Tibial nerve (tissue), 4 donors: ENCODE results near the gene ADAMTS3. TPM values are rescaled to one million over a fixed set of nuclear protein-coding genes. Genes with fewer than 3 reads are reported as not detected.

Source experiments
- DNase-seq, 2 donors: peaks; one replicate each; pipeline ENCODE4 v3.0.0-alpha.2; 2019; ENCODE audit warnings: low spot score in 2 of 2
- H3K27ac ChIP-seq, 4 donors: fragments of 200-600 bp; sonication (generic) in 3 of 4; one replicate each; pipeline ENCODE4 v1.5.1; 2017 to 2019; ENCODE audit warnings: mild to moderate bottlenecking in 1 of 4
- H3K27me3 ChIP-seq, 2 donors: fragments of 200-600 bp; sonication (generic) in 1 of 2; one replicate each; pipeline versions ENCODE4 v1.5.1 to v1.6.0; 2017 to 2019
- H3K36me3 ChIP-seq, 3 donors: fragments of 200-600 bp; sonication (generic); one replicate each; pipeline ENCODE4 v1.5.1; 2018 to 2019
- H3K4me1 ChIP-seq, 4 donors: fragments of 200-600 bp; sonication (generic) in 3 of 4; one replicate each; pipeline ENCODE4 v1.5.1; 2017 to 2019
- H3K4me3 ChIP-seq, 4 donors: fragments of 200-600 bp; sonication (generic) in 3 of 4; one replicate each; pipeline ENCODE4 v1.5.1; 2017 to 2019; ENCODE audit warnings: mild to moderate bottlenecking in 1 of 4, moderate library complexity in 1 of 4
- H3K9me3 ChIP-seq, 4 donors: fragments of 200-600 bp; sonication (generic) in 3 of 4; one replicate each; pipeline ENCODE4 v1.5.1; 2017 to 2019
- EP300 ChIP-seq, 2 donors: sonication (generic); formaldehyde crosslinking; IDR thresholded peaks; one replicate each; pipeline ENCODE4 v1.6.1; 2017; ENCODE audit warnings: antibody characterized with exemption in 2 of 2, mild to moderate bottlenecking in 1 of 2
- POLR2A ChIP-seq, 2 donors: fragments of 450-650 bp; IDR thresholded peaks; one replicate each; pipeline ENCODE4 v1.6.1; 2017; ENCODE audit warnings: antibody characterized with exemption in 2 of 2, mild to moderate bottlenecking in 2 of 2, moderate library complexity in 2 of 2
- WGBS, 2 donors: methylation state at CpG; one replicate each; pipeline ENCODE4 v1.1.5; 2018; 5-methylcytosine and 5-hydroxymethylcytosine counted together
- total RNA-seq, 4 donors: library from RNA; depleted of rRNA; stranded (reverse); fragments of >200 nt; gene quantifications; one replicate each; pipeline ENCODE4 v1.1.0, GENCODE V29; 2016
- TF ChIP-seq, protein P1 (sequence below), 5 experiments: fragments of 200-600 bp in 3 of 5; fragments of 450-650 bp in 2 of 5; sonication (generic) in 3 of 5; IDR thresholded peaks; one replicate each; pipeline ENCODE4 v1.5.1; 2016 to 2019; ENCODE audit warnings: antibody characterized with exemption in 5 of 5, mild to moderate bottlenecking in 3 of 5, moderate library complexity in 2 of 5

The ADAMTS3 gene
- total RNA-seq, 4 donors from 2014 or later, result 1.7 to 4.3 (median 2.4) TPM

DNA sequence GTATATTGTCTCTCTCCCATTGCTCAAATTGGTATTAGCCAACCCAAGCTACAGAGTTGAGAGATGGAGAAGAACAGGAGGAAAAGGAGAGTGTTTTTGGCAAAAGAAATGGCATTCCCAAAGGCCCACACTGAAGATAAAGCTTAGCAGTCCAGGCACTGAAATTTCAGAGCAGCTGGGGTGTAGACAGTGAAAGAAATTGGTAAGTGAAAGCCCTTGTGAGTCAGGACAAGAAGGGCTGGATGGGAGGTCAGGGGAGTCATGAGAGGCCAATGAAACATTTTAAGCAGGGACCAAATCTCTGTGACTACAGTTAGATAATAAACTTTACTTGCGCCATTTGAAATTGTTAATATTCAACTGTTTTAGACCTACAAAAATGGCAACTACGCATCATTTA, 177.7 kb downstream of the ADAMTS3 start:
- H3K4me3 ChIP-seq, result no peak overlapping the region
- WGBS, 2 donors, result 98 to 100% methylated on average over 2 of the region's 2 CpGs
- DNase-seq, result no peak
- H3K27ac ChIP-seq, result no peak overlapping the region
- H3K4me1 ChIP-seq, result no peaks in the 10 kb centered on the region
- H3K9me3 ChIP-seq, result no peaks in the 10 kb centered on the region
- H3K27me3 ChIP-seq, result no peaks in the 10 kb centered on the region
- TF ChIP-seq POLR2A (IDR thresholded peaks at IDR 0.05) (no peak), EP300 (IDR thresholded peaks at IDR 0.05) (no peak)
- TF ChIP-seq, protein P1, sequence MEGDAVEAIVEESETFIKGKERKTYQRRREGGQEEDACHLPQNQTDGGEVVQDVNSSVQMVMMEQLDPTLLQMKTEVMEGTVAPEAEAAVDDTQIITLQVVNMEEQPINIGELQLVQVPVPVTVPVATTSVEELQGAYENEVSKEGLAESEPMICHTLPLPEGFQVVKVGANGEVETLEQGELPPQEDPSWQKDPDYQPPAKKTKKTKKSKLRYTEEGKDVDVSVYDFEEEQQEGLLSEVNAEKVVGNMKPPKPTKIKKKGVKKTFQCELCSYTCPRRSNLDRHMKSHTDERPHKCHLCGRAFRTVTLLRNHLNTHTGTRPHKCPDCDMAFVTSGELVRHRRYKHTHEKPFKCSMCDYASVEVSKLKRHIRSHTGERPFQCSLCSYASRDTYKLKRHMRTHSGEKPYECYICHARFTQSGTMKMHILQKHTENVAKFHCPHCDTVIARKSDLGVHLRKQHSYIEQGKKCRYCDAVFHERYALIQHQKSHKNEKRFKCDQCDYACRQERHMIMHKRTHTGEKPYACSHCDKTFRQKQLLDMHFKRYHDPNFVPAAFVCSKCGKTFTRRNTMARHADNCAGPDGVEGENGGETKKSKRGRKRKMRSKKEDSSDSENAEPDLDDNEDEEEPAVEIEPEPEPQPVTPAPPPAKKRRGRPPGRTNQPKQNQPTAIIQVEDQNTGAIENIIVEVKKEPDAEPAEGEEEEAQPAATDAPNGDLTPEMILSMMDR (IDR thresholded peaks at IDR 0.05), result no peak
- H3K36me3 ChIP-seq, result no peaks in the 10 kb centered on the region

DNA sequence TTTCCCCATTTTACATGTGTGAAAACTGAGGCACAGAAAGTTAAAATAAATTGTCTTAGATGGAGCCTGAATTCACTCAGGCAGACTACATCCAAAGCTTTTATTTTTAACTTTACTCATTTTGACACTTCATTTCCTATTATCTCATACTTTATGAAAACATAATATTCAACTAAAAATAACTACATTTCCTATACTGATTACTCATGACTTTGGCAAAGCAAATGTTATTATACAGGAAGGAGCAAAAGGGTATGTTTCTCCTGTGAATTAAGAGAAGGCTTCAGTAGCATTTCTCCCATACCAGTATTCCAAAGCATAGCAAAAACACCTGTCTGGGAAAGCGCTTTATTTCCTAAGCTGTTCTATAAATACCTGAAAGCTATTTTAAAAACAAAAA, 178.6 kb downstream of the ADAMTS3 start:
- no peaks in the 10 kb centered on the region for H3K36me3 ChIP-seq
- no peak for DNase-seq
- H3K4me1 ChIP-seq, result no peaks in the 10 kb centered on the region
- no peak overlapping the region for H3K4me3 ChIP-seq
- no peaks in the 10 kb centered on the region for H3K27me3 ChIP-seq
- no peaks in the 10 kb centered on the region for H3K9me3 ChIP-seq
- H3K27ac ChIP-seq, result no peak overlapping the region
- WGBS, 2 donors, result 65 to 67% methylated on average over 1 of the region's 1 CpG
- TF ChIP-seq POLR2A (IDR thresholded peaks at IDR 0.05), result no peak
- TF ChIP-seq EP300 (IDR thresholded peaks at IDR 0.05), result no peak
- TF ChIP-seq, protein P1 (IDR thresholded peaks at IDR 0.05), result no peak

DNA sequence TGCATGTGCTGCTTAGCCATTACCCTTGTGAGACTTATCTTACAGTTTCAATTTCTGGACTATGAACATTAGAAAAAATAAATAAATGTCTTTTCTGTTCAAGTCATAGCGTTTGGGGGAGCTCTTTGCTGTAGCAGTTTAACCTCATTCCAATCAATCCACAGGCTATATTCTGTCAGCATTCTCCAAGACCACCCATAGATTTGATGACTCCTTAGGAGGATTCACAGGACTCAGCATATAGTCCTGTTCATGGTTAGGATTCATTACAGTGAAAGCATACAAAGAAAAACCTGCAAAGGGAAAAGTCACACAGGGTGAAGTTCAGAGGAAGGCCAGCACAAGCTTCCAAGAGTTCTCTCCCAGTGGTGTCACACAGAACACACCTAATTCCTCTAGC, 180.5 kb downstream of the ADAMTS3 start:
- 50 to 63% methylated on average over 1 of the region's 1 CpG for WGBS, 2 donors
- H3K27me3 ChIP-seq, result no peaks in the 10 kb centered on the region

DNA sequence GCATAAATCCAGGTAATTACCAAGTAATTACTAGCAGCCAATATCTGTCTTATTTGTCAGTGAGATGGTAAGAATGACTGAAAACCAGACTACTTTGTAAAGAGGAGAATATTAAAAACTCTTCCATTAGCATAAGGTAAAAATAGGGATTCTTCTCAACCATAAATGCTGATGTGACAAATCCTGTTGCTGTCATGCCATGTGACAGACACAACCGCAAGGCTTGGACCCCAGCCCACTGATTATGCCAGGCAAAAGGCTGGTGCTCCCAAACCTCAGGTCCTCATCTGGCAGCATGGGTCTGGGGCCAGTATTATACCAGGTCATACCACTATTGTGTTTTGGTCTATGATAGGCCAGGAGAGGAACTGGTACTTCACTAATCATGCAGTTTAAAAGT, 181.1 kb downstream of the ADAMTS3 start:
- TF ChIP-seq, protein P1 (IDR thresholded peaks at IDR 0.05), result no peak
- TF ChIP-seq POLR2A (IDR thresholded peaks at IDR 0.05) (no peak), EP300 (IDR thresholded peaks at IDR 0.05) (no peak)
- WGBS, 2 donors, result 64 to 92% methylated on average over 1 of the region's 1 CpG
- H3K4me3 ChIP-seq, result no peak overlapping the region

More for the DNA sequence above, 180.5 kb downstream of the ADAMTS3 start:
- Histone ChIP-seq H3K9me3 (no peaks in the 10 kb centered on the region), H3K36me3 (no peaks in the 10 kb centered on the region), H3K27ac (no peak overlapping the region), H3K4me3 (no peak overlapping the region), H3K4me1 (no peaks in the 10 kb centered on the region)
- TF ChIP-seq EP300 (IDR thresholded peaks at IDR 0.05), result no peak
- DNase-seq, result no peak

DNA sequence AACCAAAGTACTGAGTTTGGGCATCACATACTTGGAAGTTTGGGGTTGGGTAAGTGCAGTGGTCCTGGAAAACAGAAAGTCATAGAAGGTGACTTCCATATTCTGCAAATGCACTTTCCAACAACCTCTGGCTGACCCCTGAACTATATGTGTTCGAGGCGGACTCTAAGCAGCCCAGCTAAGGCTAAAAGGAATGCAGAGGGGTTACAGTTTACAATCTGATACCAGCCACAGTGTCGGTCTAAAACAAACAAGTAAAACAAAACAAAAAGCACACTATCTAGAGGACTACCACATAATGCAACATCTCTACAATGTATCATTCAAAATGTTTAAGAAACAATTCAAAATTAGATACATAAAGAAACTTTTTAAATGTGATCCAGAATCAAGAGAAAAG, 185.6 kb downstream of the ADAMTS3 start:
- TF ChIP-seq EP300 (IDR thresholded peaks at IDR 0.05) (no peak), POLR2A (IDR thresholded peaks at IDR 0.05) (no peak)
- TF ChIP-seq, protein P1 (IDR thresholded peaks at IDR 0.05), result no peak
- WGBS, 2 donors, result 19 to 28% methylated on average over 3 of the region's 3 CpGs
- no peak overlapping the region for H3K27ac ChIP-seq
- no peak for DNase-seq
- no peak overlapping the region for H3K4me3 ChIP-seq
- no peaks in the 10 kb centered on the region for H3K9me3 ChIP-seq
- H3K36me3 ChIP-seq, result no peaks in the 10 kb centered on the region
- no peaks in the 10 kb centered on the region for H3K4me1 ChIP-seq
- no peaks in the 10 kb centered on the region for H3K27me3 ChIP-seq

More for the DNA sequence above, 181.1 kb downstream of the ADAMTS3 start:
- H3K9me3 ChIP-seq, result no peaks in the 10 kb centered on the region
- H3K36me3 ChIP-seq, result no peaks in the 10 kb centered on the region
- H3K4me1 ChIP-seq, result no peaks in the 10 kb centered on the region
- H3K27ac ChIP-seq, result no peak overlapping the region
- no peak for DNase-seq
- H3K27me3 ChIP-seq, result no peaks in the 10 kb centered on the region

DNA sequence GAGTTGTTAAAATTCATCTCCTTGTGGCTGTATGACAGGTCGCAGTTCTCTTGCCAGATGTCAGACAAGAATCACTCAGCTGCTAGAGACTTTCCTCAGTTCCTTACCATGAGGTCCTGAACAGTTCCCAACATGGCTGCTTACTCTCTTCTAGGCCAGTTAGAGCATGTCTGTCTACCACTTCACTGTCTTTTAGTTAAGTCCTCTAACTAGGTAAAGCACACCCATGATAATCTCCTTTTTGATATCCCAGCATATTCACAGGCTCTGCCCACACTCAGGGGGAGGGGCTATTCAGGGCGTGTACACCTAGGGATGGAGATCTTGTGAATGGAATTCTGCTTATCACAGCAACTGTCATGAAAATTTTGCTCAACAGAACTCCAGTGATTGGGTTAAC, 190.1 kb downstream of the ADAMTS3 start:
- Histone ChIP-seq H3K27me3 (no peaks in the 10 kb centered on the region), H3K27ac (no peak overlapping the region), H3K9me3 (no peaks in the 10 kb centered on the region), H3K4me3 (no peak overlapping the region), H3K4me1 (peaks cover 0 to 4% (median 0%) of the 10 kb centered on the region in 4 donors), H3K36me3 (no peaks in the 10 kb centered on the region)
- 87 to 92% methylated on average over 2 of the region's 2 CpGs for WGBS, 2 donors
- TF ChIP-seq EP300 (IDR thresholded peaks at IDR 0.05) (no peak), POLR2A (IDR thresholded peaks at IDR 0.05) (no peak)
- TF ChIP-seq, protein P1 (IDR thresholded peaks at IDR 0.05), result no peak
- no peak for DNase-seq
